ENCODE measurements around the gene HCN2. TPM values are rescaled to one million over a fixed set of nuclear protein-coding genes. Genes with fewer than 3 reads are reported as not detected.
"Not testable (repeated sequence)": the region's sequence is repeated elsewhere in the genome, so short reads cannot be mapped to it uniquely, and the experiment has no call there.

Gene HCN2
- polyA plus RNA-seq, 1 of the 3 experiments (the other 2 are of a cell fraction): 5.6 TPM

- TF ChIP-seq TEAD4 (IDR thresholded peaks at IDR 0.05; ENCODE audit: borderline replicate concordance, insufficient read depth) (no peak), FOSL2 (IDR thresholded peaks at IDR 0.05; ENCODE audit: borderline replicate concordance, low read depth) (no peak), JUND (IDR thresholded peaks at IDR 0.05) (no peak), TAF1 (IDR thresholded peaks at IDR 0.05; ENCODE audit: borderline replicate concordance, low read depth, low read length) (no peak), RFX5 (IDR thresholded peaks at IDR 0.05; ENCODE audit: low read length) (no peak), EP300 (IDR thresholded peaks at IDR 0.05; ENCODE audit: borderline replicate concordance in 1 of 2, low read depth in 1 of 2, low read length in 1 of 2) (no peak), CHD2 (IDR thresholded peaks at IDR 0.05; ENCODE audit: low read length, partially characterized antibody) (no peak), RXRA (IDR thresholded peaks at IDR 0.05; ENCODE audit: borderline replicate concordance, low read depth) (no peak)
Measured at GRCh38 chr19:625257-625656, 35.6 kb downstream of the HCN2 start (continued).

- CTCF ChIA-PET: interaction anchor here (1.5 to 2.2 kb wide), 2 partner anchors 20 to 61 kb away, joined by 3 to 10 read pairs; no protein-coding TSS in a partner anchor
- peaks cover 17% of the 10 kb centered on the region; the same call in 1 of the 2 replicates for H3K79me2 ChIP-seq (ENCODE audit: insufficient read depth)
- H4K20me1 ChIP-seq (ENCODE audit: insufficient read depth); H3K27me3 ChIP-seq (ENCODE audit: insufficient read depth); H2AFZ ChIP-seq (ENCODE audit: low read depth); H3K9me3 ChIP-seq; H3F3A ChIP-seq (replicated peaks; ENCODE audit: insufficient read depth); DNase-seq; H3K4me2 ChIP-seq; H3K9me2 ChIP-seq; H3K4me3 ChIP-seq (ENCODE audit: low read depth in 2 of 2, low read length in 1 of 2); POLR2A ChIA-PET; H3K27ac ChIP-seq (ENCODE audit: low read depth in 2 of 2, low read length in 1 of 2); H3K9ac ChIP-seq: not testable (repeated sequence)
- H3K4me1 ChIP-seq (ENCODE audit: control insufficient read depth in 1 of 2, insufficient read depth in 2 of 2, low read depth in 1 of 2, low read length in 1 of 2): peaks cover 0 to 13% of the 10 kb centered on the region in 2 experiments; a peak in 1 of 4 replicates
- 99% methylated on average over 7 of the region's 7 CpGs for WGBS (ENCODE audit: low lambda C conversion rate)
- H3K36me3 ChIP-seq (replicated peaks in 1 of 2; ENCODE audit: control insufficient read depth in 1 of 2, insufficient read depth in 2 of 2, low read length in 1 of 2): peaks cover 8 to 17% of the 10 kb centered on the region in 2 experiments
Measured at GRCh38 chr19:626566-626965, 36.9 kb downstream of the HCN2 start.

- H3K36me3 ChIP-seq (replicated peaks in 1 of 2; ENCODE audit: control insufficient read depth in 1 of 2, insufficient read depth in 2 of 2, low read length in 1 of 2): peaks cover 7 to 8% of the 10 kb centered on the region in 2 experiments
- POLR2A ChIA-PET: no interaction called here
- peak; percentile 76 for DNase-seq
- TF ChIP-seq RCOR1 (IDR thresholded peaks at IDR 0.05; ENCODE audit: low read length) (no peak), CTCF (IDR thresholded peaks at IDR 0.05) (peak; percentile 54), TEAD4 (IDR thresholded peaks at IDR 0.05; ENCODE audit: borderline replicate concordance, insufficient read depth) (no peak), PBX3 (IDR thresholded peaks at IDR 0.05) (no peak), YY1 (IDR thresholded peaks at IDR 0.05; ENCODE audit: low read depth) (no peak), IRF3 (IDR thresholded peaks at IDR 0.05; ENCODE audit: low read depth, low read length) (no peak), SMC3 (IDR thresholded peaks at IDR 0.05; ENCODE audit: low read depth, low read length) (peak; percentile 22; the same call in 1 of the 2 replicates), NRF1 (IDR thresholded peaks at IDR 0.05; ENCODE audit: low read depth, low read length) (no peak), REST (IDR thresholded peaks at IDR 0.05; ENCODE audit: low read depth, low read length) (no peak), TAF1 (IDR thresholded peaks at IDR 0.05; ENCODE audit: borderline replicate concordance, low read depth, low read length) (no peak), GABPA (IDR thresholded peaks at IDR 0.05; ENCODE audit: low read depth) (no peak), POLR2AphosphoS5 (IDR thresholded peaks at IDR 0.05; ENCODE audit: low read depth, low read length) (no peak), CHD2 (IDR thresholded peaks at IDR 0.05; ENCODE audit: low read length, partially characterized antibody) (no peak)
Measured at GRCh38 chr19:628168-628567, 38.5 kb downstream of the HCN2 start.

More at GRCh38 chr19:628168-628567, 38.5 kb downstream of the HCN2 start:
- Histone ChIP-seq H3K79me2 (ENCODE audit: insufficient read depth) (peaks cover 28% of the 10 kb centered on the region; the same call in 1 of the 2 replicates), H2AFZ (ENCODE audit: low read depth) (no peak overlapping the region), H3K4me2 (no peak overlapping the region), H3K9me3 (no peaks in the 10 kb centered on the region), H3K27ac (ENCODE audit: low read depth in 2 of 2, low read length in 1 of 2) (no peak overlapping the region), H3K27me3 (ENCODE audit: insufficient read depth) (no peaks in the 10 kb centered on the region), H4K20me1 (ENCODE audit: insufficient read depth) (0 out of 2 replicates have a peak, but pooled peaks cover 7% of the 10 kb centered on the region), H3K4me1 (ENCODE audit: control insufficient read depth in 1 of 2, insufficient read depth in 2 of 2, low read depth in 1 of 2, low read length in 1 of 2) (peaks cover 0 to 16% of the 10 kb centered on the region in 2 experiments; a peak in 1 of 4 replicates), H3F3A (replicated peaks; ENCODE audit: insufficient read depth) (no peaks in the 10 kb centered on the region), H3K4me3 (ENCODE audit: low read depth in 2 of 2, low read length in 1 of 2) (no peak overlapping the region; a peak in 1 of 4 replicates), H3K9ac (no peak overlapping the region), H3K9me2 (no peaks in the 10 kb centered on the region)
- 91% methylated on average over 10 of the region's 19 CpGs for WGBS (ENCODE audit: low lambda C conversion rate)
- CTCF ChIA-PET: interaction anchor here (0.7 to 3.8 kb wide), 11 partner anchors 11 to 486 kb away, joined by 3 to 24 read pairs (median 4); no protein-coding TSS in a partner anchor
